ENCODE measurements around the gene EIF3CL.
"Not testable (repeated sequence)": the region's sequence is repeated elsewhere in the genome, so short reads cannot be mapped to it uniquely, and the experiment has no call there.

The EIF3CL gene, protein sequence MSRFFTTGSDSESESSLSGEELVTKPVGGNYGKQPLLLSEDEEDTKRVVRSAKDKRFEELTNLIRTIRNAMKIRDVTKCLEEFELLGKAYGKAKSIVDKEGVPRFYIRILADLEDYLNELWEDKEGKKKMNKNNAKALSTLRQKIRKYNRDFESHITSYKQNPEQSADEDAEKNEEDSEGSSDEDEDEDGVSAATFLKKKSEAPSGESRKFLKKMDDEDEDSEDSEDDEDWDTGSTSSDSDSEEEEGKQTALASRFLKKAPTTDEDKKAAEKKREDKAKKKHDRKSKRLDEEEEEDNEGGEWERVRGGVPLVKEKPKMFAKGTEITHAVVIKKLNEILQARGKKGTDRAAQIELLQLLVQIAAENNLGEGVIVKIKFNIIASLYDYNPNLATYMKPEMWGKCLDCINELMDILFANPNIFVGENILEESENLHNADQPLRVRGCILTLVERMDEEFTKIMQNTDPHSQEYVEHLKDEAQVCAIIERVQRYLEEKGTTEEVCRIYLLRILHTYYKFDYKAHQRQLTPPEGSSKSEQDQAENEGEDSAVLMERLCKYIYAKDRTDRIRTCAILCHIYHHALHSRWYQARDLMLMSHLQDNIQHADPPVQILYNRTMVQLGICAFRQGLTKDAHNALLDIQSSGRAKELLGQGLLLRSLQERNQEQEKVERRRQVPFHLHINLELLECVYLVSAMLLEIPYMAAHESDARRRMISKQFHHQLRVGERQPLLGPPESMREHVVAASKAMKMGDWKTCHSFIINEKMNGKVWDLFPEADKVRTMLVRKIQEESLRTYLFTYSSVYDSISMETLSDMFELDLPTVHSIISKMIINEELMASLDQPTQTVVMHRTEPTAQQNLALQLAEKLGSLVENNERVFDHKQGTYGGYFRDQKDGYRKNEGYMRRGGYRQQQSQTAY

DNA sequence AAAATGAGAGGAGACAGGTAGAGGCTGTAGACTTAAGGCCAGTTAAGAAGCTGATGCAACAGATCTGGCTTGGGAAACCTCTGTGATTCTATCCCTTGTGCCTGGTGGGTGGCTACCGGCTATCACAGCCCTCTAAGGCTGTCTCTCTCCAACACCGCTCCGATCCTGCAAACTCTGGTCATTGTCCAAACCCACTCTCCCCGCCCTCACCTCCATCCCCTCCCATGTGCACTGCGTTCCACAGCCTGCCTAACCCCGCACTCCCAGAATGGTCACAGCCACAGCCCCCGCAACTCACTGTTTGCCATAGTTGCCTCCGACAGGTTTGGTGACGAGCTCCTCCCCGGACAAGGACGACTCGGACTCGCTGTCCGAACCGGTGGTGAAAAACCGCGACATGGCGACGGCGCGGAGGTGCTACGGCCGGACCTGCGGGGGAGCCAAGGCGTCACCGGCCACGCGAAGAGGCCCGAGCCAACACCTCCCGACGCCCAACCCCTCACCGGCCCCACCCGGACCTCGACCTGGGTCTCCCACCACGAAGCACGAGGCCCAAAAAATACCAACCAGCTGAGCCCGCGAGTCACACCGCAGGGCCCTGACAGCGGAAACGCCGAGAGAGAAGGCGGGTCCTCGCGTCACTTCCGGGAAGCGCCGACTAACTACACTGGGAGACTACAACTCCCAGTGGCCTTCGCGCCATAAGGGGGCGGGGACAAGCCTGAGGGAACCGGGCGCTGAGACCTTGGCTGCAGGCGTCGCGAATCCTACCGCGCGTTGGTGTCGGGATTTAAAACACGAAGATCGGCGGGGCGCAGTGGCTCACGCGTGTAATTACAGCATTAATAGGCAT, at the start of gene EIF3CL:
TSS of gene EIF3CL (minus strand) at position 622 of the 853 bp plus-strand sequence. CDS start at position 399, 223 bp downstream.
- DNase-seq: not testable (repeated sequence)

DNA sequence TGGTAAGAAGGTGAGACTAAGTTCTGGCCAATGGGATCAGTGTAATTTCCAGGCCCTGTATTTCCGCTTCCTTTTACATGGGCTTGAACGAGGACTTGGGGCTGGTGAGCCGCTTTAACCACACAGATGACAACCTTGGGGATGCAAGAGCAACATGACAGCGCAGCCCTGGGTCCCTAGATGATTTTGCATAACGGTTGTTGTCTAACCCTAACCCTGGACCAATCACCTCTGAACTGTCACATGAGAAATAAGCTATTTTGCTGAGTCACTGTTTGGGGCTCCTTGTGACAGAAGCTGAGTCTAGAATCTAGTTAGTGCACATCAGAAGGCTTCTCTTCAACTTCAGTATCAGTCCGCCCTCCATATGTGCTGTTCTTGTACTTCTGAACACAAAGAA, 43.4 kb upstream of the EIF3CL start:
- not testable (repeated sequence) for DNase-seq

DNA sequence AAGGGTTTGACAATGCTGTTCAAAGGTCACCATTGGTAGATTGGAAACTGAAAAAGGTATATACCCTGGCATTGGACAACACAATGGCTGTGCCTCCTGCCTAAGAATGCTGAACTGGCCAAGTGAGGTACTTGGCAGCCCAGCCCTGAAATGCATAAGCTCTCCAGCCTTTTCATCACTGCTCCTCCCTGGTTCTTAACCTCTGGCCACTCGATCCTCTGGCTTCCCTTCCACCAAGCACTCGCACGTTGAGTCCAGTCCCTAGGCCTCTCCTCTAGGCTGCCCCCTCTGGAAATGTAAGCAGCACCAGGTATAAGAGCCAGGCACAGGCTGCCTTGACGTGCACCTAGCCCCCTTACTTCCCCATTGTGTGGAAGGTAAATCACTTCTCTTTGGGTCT, 42.7 kb upstream of the EIF3CL start:
- not testable (repeated sequence) for DNase-seq

DNA sequence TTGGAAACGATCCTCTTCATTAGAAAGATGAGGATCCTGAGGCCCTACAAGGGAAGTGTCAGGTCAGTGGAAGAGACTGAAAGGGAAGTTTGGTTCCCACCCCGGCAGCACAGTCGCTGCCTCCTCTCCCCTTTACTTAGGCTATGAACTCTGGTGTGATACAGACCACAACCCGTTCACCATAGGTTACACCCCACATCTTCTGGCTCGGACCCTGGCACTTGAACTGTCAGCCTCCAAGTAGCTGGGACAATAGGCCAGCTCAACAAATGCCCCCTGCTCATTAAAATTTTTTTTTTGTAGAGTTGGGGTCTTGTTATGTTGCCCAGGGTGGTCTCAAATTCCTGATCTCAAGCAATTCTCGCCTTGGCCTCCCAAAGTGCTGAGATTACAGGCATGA, 40.3 kb upstream of the EIF3CL start:
- DNase-seq: not testable (repeated sequence)

DNA sequence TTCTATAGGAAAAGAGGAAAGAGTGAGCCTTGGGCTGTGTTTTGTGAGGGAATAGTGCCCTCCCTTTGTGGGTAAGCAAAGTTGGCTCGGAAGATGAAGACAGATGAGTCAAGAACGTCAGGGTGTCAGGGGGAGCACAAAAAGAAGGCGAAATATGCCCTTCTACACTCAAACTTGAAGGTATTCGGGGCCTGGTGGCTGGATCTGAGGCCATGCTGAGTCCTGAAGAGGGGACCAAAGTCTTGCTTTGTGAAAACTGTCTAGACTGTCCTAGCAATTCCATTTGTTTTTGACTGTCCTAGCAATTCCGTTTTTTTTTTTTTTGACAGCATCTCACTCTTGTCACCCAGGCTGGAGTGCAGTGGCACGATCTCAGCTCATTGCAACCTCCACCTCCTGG, 35.3 kb upstream of the EIF3CL start:
- not testable (repeated sequence) for DNase-seq

DNA sequence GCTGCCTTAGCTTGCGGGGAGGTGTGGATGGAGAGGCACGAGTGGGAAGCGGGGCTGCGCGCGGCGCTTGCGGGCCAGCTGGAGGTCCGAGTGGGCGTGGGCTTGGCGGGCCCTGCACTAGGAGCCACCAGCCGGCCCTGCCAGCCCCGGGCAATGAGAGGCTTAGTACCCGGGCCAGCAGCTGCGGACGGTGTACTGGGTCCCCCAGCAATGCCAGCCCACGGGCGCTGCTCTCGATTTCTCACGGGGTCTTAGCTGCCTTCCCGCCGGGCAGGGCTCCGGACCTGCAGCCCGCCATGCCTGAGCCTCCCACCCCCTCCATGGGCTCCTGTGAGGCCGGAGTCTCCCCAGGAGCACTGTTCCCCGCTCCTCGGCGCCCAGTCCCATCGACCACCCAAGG, 31.7 kb upstream of the EIF3CL start:
- DNase-seq: not testable (repeated sequence)

DNA sequence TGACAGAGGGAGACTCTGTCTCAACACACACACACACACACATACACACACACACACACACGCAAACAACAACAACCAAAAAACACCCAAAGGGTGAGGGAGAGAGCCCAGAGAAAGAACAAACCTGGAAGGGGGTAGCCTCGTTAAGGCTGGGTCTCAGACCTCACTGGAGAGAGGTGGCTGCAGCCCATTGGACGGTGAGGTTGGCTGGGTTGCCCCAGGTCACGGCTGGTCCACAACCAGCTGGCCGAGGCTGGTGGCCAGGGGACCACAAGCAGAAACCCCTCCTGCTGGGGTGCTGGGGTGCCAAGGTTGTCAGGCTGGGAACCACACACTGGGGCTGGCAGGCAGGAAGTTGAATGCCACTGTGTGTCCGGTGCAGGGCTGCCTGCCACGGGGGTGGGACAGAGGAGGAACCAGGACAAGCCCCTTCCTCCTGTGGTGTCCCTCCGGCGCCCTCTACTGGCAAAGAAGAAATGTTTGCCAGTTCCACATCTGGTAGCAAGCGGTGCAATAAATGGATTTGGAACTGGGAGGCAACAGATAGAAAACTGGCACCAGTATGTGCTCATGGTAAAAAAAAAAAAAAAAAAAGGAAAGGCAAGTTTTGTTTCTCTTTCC, 22.5 kb upstream of the EIF3CL start:
- DNase-seq: not testable (repeated sequence)

DNA sequence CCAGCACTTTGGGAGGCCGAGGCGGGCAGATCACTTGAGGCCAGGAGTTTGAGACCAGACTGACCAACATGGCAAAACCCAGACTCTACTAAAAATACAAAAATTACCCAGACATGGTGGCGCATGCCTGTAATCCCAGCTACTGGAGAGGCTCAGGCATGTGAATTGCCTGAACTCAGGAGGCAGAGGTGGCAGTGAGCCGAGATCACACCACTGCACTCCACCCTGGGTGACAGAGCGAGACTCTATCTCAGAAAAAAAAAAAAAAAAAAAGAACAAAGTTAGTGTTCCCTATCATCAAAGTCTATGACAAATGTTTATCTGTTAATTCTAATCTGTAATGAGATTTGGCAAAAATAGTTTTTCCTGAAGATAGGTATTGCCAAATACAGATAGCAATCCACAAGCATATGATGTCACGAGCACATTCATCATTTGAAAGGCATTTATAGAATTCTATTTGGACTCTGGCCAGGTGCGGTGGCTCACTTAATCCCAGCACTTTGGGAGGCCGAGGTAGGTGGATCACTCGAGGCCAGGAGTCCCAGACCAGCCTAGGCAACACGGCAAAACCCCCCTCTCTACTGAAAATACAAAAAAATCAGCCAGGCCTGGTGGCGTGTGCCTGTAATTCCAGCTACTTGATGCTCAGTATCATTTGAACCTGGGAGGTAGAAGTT, 17.6 kb upstream of the EIF3CL start:
- DNase-seq: not testable (repeated sequence)

DNA sequence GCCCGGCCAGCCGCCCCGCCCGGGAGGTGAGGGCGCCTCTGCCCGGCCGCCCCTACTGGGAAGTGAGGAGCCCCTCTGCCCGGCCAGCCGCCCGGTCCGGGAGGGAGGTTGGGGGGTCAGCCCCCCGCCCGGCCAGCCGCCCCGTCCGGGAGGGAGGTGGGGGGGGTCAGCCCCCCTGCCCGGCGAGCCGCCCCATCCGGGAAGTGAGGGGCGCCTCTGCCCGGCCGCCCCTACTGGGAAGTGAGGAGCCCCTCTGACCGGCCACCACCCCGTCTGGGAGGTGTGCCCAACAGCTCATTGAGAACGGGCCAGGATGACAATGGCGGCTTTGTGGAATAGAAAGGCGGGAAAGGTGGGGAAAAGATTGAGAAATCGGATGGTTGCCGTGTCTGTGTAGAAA, 13.4 kb upstream of the EIF3CL start:
- not testable (repeated sequence) for DNase-seq

DNA sequence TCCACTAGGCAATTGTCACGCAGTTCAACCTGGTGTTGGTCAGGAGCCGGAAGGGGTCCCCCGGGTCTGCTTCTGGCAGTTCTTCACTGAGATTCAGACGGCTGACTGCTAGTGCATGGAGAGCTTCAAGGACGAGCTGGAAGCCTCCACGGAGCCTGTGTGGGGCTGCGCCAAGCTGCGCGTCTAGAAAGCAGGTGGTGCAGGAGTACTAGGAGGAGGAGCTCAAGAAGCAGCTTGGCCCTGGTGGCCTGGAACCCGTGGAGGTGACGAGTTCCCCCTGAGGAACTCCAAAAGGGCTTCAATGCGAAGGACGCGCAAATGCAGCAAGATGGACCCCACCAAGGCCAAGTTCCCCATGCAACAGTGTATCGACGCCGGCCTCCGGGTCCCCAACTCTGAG, 10.9 kb upstream of the EIF3CL start:
- DNase-seq: not testable (repeated sequence)

DNA sequence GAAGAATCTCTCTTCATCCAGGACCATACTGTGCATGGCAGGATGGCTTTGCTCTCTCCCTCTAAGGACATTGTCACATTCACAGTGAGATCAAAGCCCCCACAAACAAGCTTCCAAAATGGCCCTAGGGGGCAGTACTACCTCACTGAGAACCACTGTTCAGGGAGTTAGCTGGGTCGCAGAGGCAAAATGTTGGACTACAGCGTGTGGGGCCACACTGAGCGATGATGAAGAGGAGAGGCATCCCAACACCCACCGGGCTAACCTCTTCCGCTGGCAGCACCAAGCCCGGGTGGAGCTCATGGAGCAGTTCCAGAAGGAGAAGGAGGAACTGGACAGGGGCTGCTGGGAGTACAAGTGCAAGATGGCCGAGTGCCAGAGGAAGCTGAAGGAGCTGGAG, 9.9 kb upstream of the EIF3CL start:
- DNase-seq: not testable (repeated sequence)

DNA sequence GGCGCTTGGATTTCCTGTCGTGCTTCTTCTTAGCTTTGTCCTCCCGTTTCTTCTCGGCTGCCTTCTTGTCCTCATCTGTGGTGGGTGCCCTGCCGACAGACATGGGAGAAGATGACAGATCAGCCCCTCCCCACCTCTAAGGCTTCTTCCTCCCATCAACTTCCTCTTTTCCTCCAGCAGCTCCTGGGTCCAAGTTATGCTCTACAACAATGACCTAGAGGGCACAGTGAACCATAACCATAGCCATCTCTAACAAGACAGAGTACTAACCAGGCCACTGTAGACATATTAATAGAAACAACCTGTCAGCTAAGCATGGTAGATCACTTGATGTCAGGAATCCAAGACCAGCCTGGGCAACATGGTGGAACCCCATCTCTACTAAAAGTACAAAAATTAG, 11.6 kb downstream of the EIF3CL start:
- not testable (repeated sequence) for DNase-seq

DNA sequence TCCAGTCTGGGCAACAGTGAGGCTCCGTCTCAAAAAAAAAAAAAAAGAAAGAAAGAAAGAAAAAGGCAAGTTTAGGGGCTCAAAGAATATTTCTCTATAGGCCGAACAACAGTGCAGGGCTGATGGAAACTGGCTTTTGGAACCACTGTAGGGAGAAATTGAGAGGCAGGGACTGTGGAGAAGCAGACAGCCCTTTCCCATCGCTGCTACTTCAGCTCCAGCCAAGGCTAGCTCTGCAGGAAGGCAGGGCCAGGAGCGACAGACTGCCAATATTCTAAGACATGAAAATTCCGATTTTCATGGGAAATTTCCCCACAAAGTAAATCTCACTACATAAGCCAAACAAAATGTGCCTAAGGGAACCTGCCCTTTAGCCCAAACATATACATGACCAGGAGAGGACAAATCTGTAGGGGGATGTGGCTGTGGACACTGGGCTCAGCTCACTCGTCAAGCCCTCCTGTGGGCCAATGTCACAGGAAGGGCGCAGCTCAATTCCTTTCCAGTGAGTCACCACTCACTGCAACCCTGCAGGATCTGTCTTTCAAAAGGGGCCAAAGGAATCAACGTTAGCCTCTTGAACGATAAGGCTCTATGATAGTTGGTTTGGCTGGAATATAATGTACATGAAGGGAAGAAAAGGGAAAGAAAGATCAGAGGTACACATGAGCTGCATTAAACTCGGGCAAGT, 21.3 kb downstream of the EIF3CL start:
- DNase-seq: not testable (repeated sequence)

DNA sequence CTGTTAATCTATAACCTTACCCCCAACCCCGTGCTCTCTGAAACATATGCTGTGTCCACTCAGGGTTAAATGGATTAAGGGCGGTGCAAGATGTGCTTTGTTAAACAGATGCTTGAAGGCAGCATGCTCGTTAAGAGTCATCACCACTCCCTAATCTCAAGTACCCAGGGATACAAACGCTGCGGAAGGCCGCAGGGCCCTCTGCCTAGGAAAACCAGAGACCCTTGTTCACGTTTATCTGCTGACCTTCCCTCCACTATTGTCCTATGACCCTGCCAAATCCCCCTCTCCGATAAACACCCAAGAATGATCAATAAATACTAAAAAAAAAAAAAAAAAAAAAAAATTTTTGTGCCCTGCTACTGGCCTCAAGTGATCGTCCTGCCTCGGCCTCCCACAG, 25.8 kb downstream of the EIF3CL start:
- not testable (repeated sequence) for DNase-seq

DNA sequence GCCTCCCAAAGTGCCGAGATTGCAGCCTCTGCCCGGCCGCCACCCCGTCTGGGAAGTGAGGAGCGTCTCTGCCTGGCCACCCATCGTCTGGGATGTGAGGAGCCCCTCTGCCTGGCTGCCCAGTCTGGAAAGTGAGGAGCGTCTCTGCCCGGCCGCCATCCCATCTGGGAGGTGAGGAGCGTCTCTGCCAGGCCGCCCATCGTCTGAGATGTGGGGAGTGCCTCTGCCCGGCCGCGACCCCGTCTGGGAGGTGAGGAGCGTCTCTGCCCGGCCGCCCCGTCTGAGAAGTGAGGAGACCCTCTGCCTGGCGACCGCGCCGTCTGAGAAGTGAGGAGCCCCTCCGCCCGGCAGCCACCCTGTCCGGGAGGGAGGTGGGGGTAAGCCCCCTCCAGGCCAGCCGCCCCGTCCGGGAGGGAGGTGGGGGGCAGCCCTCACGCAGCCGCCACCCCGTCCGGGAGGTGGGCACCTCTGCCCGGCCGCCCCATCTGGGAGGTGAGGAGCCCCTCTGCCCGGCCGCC, 26.5 kb downstream of the EIF3CL start:
- DNase-seq: not testable (repeated sequence)

DNA sequence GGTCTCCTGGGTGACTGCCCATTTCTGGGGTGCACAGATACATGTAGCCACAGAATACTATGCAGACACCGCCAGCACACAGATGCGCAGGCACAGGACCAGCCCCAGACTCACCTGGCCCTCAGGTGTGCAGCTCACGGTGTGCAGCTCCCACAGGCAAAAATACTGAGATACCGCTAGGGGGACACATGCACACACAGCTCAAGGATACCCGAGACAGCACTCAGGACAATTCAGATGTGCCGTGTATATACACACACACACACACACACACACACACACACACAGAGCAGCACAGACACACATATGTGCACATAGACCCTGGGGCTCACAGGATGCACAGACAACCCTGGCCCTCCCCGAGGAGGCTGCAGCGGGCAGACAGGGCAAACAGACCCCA, 28.5 kb downstream of the EIF3CL start:
- not testable (repeated sequence) for DNase-seq

DNA sequence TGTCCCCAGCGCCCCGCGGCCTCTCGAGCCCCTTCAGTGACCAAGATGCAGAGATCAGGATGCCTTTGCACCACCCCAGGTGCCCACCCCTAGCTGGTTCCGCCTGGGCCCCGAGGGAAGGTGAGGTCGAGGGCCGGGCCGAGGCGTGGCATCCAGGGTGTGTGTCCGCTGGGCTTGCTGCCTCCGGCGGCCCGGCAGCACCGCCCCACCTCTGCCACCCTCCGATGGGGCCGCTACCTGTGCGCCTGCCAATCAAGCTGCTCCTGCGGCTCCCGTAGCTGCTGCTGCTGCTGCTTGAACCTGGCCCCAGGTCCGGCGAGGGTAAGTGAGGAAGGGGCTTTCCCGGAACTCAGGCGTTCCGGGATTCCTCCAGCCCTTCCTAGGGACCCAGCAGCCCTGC, 29.4 kb downstream of the EIF3CL start:
- DNase-seq: not testable (repeated sequence)

DNA sequence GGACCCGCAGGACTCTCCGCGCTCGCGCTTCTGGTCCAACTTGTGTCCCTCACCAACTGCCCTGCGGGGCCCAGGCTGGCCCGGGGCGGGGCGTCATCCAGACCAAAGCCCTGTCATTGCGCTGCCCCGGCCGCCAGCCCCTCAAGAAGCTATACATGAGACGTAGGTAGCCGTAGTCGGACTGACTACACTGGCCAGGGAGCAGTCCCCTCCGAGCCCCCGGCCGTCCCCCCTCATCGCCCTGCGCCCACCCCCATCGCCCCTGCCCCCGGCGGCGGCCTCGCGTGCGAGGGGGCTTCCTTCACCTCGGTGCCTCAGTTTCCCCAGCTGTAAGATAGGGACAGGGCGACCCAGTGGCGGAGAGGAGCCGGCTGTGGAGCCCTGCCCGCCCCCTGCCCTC, 35.7 kb downstream of the EIF3CL start:
- DNase-seq: not testable (repeated sequence)

DNA sequence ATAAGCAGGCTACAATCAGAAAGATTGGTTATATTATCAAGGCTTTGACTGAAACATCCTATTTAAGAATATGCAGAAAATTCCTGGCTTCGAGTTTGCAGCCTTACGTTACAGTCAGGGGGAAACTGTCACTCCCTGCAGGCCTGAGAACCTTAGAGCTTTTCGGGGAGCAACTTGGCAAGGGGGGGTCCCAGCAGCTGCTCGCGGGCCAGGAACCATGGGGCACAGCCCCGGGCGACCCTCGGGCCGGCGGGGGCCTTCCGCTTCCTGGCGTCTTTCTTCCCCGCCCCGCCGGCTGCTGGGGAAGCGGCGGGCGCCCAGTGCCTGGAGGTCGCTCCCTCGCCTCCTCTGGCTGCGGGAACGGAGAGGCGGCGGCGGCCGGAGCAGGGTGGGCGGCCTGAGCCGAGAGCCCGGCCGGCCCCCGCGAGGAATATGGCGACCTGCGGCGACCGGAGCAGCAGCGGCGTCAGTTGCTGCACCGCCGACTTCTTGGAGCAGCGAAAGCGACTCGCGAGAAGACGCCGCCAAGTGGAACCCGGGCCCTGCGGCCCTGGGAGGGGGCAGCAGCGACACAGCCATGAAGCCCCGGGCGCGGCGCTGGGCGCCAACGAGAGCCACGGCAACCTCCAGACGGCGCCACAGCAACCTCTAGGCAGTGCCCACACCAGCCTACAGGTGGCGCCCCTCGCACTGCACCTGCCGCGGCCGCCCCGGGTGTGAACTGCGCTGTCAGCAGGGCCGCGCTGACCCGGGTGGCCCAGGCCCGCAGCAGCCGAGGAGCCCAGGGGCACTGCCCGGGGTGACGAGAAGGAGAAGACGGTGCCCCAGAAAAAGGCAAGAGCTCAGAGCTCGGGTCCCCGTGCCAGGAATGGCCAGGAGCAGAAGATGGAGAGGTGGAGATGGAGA, 39.1 kb downstream of the EIF3CL start:
- not testable (repeated sequence) for DNase-seq

DNA sequence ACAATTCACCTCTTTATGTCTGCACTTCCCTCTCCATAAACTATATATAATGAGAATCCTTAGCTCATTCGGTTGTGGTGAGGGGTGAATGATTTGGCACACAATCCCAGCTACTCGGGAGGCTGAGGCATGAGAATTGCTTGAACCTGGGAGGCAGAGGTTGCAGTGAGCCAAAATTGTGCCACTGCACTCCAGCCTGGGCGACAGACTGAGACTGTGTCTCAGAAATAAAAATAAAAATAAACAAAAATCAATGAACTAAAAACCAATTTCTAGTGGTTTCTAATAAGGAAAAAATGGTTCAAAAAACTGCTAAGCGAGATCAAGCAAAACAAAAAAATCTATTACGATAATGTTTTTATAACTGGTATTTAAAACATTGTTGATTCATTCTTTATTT, 40.2 kb downstream of the EIF3CL start, which contains the start of gene NPIPB6:
TSS of gene NPIPB6 (minus strand) at position 101 of the 400 bp plus-strand sequence. CDS start 686 bp downstream, outside the sequence.
- not testable (repeated sequence) for DNase-seq

All from NCI-H2227 treated with DMSO at 0.1 percent for 48 hours (cell line).